HG03342 (cell line): ENCODE results near the gene OR7D2.
A peak's percentile ranks its signal among the peaks of the same experiment; 100 is the strongest.

Experiments
- ATAC-seq: cut with Tn5 transposase; IDR thresholded peaks from one replicate; pipeline ENCODE4 v1.9.1; 2021; ENCODE audit warnings: mild to moderate bottlenecking, moderate library complexity; ENCODE audit not compliant: unreplicated experiment

Gene OR7D2

DNA sequence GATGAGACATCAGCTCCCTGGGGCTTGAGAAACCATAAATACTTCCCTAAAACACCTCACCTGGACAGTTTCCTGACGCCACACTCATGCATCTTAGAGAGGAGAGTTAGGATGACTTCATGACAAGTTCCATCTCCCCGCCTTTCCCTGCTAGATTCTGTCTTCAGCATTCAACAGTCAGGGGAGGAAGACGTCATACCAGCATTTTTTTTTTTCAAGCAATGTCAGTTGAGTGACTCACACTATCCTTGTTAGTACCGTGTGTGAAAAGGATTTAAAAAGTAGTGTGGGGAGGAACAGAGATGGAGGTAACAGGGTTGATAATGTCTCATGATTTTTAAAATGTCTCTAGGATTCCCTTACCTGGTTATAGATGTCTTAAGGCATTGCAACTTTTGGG is at the start of gene OR7D2:
Gene OR7D2 (plus strand): TSS at position 79 of the 400 bp plus-strand sequence. CDS start 6,803 bp downstream, outside the sequence.
- ATAC-seq, result no peak

GRCh38 chr19:9130965-9131364 is 47.8 kb upstream of the OR7D2 start:
- ATAC-seq, result no peak

- ATAC-seq, result no peak
Observed at GRCh38 chr19:9132422-9132821, 46.4 kb upstream of the OR7D2 start.

GRCh38 chr19:9139609-9140158 is 39.1 kb upstream of the OR7D2 start:
- no peak for ATAC-seq

DNA sequence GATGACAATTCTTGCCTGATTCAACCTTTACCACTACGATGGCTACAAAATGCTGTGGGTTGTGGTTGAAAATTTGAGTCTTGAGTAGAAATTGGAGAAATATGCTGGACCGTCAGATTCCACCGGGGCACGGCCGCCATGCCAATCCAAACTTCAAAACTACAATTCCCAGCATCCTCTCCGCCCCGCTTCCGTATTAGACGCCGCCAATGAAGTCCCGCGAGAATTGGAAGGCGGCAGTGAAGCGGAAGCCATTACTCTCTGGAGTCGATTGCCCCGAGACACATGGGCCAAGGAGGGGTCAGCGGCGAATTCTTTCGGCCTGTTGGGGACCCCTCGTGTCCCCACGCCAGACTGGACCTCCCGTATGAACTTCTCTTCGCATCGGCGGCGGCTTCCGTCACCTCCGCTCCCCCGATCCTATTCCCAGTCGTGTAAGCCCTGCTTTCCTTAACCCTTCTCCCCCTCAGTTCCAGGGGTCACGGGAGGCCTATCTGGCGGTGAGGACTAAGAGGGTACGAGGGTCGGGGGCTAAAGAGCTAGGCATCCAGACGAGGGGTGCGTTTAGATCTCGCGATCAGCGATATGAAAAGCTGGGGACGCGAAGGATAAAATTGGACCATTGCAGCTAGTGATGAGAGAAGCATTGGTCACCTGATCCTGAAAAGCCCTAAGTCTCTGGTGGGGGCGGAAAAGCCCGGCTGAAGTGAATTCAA is 38.5 kb upstream of the OR7D2 start, which contains the start of gene ZNF317:
Gene ZNF317 (plus strand): TSS at position 239 of the 716 bp plus-strand sequence. CDS start 15,620 bp downstream, outside the sequence.
- peak; percentile 95 for ATAC-seq

- ATAC-seq, result no peak
Observed at GRCh38 chr19:9144920-9145319, 33.9 kb upstream of the OR7D2 start.

- no peak for ATAC-seq
Observed at GRCh38 chr19:9146882-9147281, 31.9 kb upstream of the OR7D2 start.

- ATAC-seq, result no peak
Observed at GRCh38 chr19:9148697-9149096, 30.1 kb upstream of the OR7D2 start.

GRCh38 chr19:9149997-9150396 is 28.8 kb upstream of the OR7D2 start:
- no peak for ATAC-seq

DNA sequence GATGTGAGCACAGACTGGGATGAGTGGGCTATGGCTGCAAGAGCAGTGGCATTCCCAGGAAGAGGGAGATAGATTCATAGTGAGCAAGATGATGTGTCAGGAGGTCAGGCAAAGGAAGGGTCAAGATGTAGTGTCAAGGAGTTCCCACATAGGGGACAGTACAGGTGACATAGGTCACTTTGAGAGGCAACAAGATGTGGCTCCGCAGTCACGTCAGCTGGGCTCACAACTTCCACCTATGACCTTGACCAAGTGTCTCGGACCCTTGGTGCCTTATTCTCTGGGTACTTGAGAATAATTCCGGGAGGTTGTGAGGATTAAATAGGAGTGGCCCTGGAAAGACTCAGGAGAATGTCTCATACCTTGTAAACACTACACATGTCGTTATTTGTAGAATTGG is 28.1 kb upstream of the OR7D2 start:
- no peak for ATAC-seq

DNA sequence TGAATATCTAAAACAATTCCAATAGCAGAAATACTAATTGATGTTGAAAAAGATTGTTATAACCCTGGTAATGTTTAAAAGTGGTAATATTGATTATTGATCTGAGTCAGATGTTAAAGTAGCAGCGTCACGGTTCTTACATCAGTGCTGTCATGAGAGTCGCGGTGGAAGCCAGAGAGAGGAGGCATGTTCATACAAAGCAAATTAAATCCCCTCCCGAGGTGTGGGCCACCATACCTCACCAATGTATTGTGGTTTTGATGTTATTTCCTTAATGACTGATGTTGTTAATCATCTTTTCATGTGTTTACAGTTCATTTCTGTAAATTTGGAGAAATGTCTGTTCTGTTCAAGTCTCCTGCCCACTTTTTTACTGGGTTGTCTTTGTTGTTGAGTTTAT is 27.4 kb upstream of the OR7D2 start:
- ATAC-seq, result no peak

DNA sequence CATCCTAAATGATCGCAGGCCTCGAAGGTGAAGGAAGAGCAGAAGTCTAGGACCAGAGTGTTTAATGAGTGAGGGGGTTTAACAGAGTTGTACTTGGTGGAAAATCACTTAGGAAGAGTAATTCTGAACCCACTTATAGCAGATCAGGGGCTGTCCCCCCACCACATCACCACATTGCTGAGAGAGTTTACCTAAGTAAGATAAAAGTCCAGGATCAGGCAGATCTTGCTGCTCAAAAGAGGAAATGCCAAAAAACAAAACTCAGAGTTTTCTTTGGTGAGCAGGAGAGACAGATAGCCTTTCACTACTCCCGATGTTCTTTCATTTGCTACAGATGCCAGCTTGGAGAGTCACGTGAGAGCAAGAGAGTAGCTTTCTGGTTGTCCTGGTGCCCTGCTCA is 23.2 kb upstream of the OR7D2 start:
- no peak for ATAC-seq

GRCh38 chr19:9156304-9156703 is 22.5 kb upstream of the OR7D2 start:
- no peak for ATAC-seq

DNA sequence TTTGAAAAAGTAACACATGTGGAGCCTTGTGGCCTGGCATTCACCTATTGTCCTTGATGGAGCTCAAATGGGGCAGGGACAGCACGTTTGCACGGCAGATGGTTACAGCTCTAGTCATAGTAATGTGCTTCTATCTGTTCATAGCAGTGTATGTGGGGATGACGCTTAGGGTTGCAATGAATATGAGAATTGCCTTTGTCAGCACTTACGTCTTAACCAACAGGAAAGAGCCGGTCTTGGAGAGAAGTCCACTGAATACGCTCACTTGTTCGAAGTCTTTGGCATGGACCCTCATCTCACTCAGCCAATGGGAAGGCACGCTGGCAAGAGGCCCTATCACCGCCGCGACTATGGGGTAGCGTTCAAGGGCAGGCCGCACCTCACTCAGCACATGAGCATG is 18.9 kb upstream of the OR7D2 start:
- no peak for ATAC-seq

DNA sequence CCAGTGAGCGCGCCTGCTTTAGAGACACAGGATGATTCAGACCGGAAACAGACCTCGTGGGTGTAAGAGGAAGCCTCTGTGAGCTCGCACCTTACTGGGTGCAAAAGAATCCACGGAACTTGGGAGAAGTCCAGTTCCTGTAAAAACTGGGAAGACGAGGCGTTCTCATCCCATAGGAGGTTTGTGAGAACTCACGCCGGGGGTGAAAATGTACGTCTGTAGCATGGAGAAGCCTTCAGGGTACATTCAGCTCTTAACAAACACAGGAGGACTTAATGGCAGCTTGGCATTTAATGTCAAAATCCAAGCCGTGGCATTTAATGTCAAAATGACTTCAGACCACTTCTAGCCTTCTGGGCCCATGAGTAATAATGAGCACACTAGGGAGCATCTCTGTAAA is 17.4 kb upstream of the OR7D2 start:
- no peak for ATAC-seq

- no peak for ATAC-seq
Observed at GRCh38 chr19:9165261-9165660, 13.5 kb upstream of the OR7D2 start.

- ATAC-seq, result no peak
Observed at GRCh38 chr19:9166846-9167245, 11.9 kb upstream of the OR7D2 start.

GRCh38 chr19:9171393-9171991 is 7.3 kb upstream of the OR7D2 start:
- no peak for ATAC-seq

GRCh38 chr19:9175326-9175725 is 3.5 kb upstream of the OR7D2 start:
- ATAC-seq, result no peak

- no peak for ATAC-seq
Observed at GRCh38 chr19:9183000-9183399, 4.2 kb downstream of the OR7D2 start.

GRCh38 chr19:9187191-9187590 is 8.4 kb downstream of the OR7D2 start:
- no peak for ATAC-seq

GRCh38 chr19:9189535-9189934 is 10.8 kb downstream of the OR7D2 start:
- no peak for ATAC-seq
